SU-DHL-6 (cell line): ENCODE data around the gene ACD.

Source experiments
- EZH2phosphoT487 ChIP-seq: fragments of 200-600 bp; sonication (generic), shearing (Covaris generic); conservative IDR thresholded peaks from 2 replicates; pipeline ENCODE4 v1.6.1; 2018; ENCODE audit warnings: mild to moderate bottlenecking, antibody characterized with exemption, low read length, moderate library complexity, mixed read lengths
- TF ChIP-seq, protein P1 (sequence below): fragments of 200-600 bp; sonication (generic); IDR thresholded peaks from one replicate; pipeline ENCODE4 v1.5.1; 2017; ENCODE audit warnings: antibody characterized with exemption, mild to moderate bottlenecking, low read length, moderate library complexity; ENCODE audit not compliant: insufficient read depth, poor library complexity, severe bottlenecking

DNA sequence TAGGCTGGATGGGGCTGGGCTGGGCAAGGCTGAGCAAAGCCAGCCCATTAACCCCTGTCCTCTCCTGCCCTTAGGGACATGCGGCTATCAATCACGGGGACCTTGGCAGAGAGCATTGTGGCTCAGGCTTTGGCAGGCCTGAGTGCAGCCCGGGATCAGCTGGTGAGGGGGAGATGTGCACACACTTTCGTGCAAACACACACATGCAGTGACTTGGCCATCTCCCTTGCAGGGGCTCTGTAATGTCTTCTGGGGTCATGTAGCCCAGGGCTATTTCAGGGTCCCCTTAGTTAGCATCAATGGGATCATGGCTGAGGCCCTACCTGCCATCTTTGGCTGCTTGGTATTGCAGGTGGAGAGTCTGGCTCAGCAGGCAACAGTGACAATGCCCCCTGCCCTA is 8.2 kb downstream of the ACD start:
- TF ChIP-seq, protein P1, sequence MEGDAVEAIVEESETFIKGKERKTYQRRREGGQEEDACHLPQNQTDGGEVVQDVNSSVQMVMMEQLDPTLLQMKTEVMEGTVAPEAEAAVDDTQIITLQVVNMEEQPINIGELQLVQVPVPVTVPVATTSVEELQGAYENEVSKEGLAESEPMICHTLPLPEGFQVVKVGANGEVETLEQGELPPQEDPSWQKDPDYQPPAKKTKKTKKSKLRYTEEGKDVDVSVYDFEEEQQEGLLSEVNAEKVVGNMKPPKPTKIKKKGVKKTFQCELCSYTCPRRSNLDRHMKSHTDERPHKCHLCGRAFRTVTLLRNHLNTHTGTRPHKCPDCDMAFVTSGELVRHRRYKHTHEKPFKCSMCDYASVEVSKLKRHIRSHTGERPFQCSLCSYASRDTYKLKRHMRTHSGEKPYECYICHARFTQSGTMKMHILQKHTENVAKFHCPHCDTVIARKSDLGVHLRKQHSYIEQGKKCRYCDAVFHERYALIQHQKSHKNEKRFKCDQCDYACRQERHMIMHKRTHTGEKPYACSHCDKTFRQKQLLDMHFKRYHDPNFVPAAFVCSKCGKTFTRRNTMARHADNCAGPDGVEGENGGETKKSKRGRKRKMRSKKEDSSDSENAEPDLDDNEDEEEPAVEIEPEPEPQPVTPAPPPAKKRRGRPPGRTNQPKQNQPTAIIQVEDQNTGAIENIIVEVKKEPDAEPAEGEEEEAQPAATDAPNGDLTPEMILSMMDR: no peak
- TF ChIP-seq EZH2phosphoT487: no peak
